IMR-90 (cell line): ENCODE results near the gene C11orf58. TPM values are rescaled to one million over a fixed set of nuclear protein-coding genes. Genes with fewer than 3 reads are reported as not detected.

Experiments
- ATAC-seq: fragments of 200-7000 bp; cut with Tn5 transposase; 2 replicates; pipeline ENCODE4 v1.9.1; 2020; ENCODE audit warnings: low read depth, mild to moderate bottlenecking, moderate library complexity
- BruUV-seq: library from RNA; stranded (reverse); fragments of 400-500 nt; replicated peaks from 2 replicates; lab custom pipeline; 2021; lab: Mats Ljungman, UMichigan
- CTCF ChIA-PET: fragments of 300-600 bp; formaldehyde crosslinking; extraction: SDS; loops from one replicate; lab custom pipeline; 2021; ENCODE audit warnings: antibody characterized with exemption; lab: Yijun Ruan, JAX
- POLR2A ChIA-PET: fragments of 300-600 bp; sonication (Branson Sonifier 250); formaldehyde crosslinking; loops from one replicate; lab custom pipeline; 2022; ENCODE audit warnings: antibody characterized with exemption; ENCODE audit not compliant: unreplicated experiment; lab: Charles Lee
- DNase-seq: peaks from one replicate; pipeline ENCODE4 v3.0.0; 2013
- H2AFZ ChIP-seq: replicated peaks from 2 replicates; pipeline ENCODE3; 2013; ENCODE audit warnings: low read length, mild to moderate bottlenecking; ENCODE audit not compliant: poor library complexity
- H2AK5ac ChIP-seq: 2 replicates; pipeline ENCODE4 v1.6.1; 2013; ENCODE audit warnings: low read depth, low read length, inconsistent platforms
- H2AK9ac ChIP-seq: replicated peaks from 2 replicates; pipeline ENCODE3; 2013; ENCODE audit warnings: mild to moderate bottlenecking, low read depth, low read length, moderate library complexity; ENCODE audit not compliant: poor library complexity
- H2BK120ac ChIP-seq: 2 replicates; pipeline ENCODE4 v1.6.1; 2013; ENCODE audit warnings: low read depth, low read length, inconsistent platforms
- H2BK15ac ChIP-seq: 3 replicates; pipeline ENCODE4 v1.6.1; 2013; ENCODE audit warnings: low read depth, low read length, inconsistent platforms
- H2BK20ac ChIP-seq: 2 replicates; pipeline ENCODE4 v1.6.1; 2013; ENCODE audit warnings: low read depth, mild to moderate bottlenecking, inconsistent platforms, low read length, moderate library complexity
- H2BK5ac ChIP-seq: 2 replicates; pipeline ENCODE4 v1.6.1; 2013; ENCODE audit warnings: mild to moderate bottlenecking, low read depth, low read length, inconsistent platforms; ENCODE audit not compliant: poor library complexity, severe bottlenecking
- H3K14ac ChIP-seq: replicated peaks from 2 replicates; pipeline ENCODE4 v1.6.1; 2013; ENCODE audit warnings: low read depth, low read length, inconsistent platforms
- H3K18ac ChIP-seq: 2 replicates; pipeline ENCODE4 v1.6.1; 2013; ENCODE audit warnings: low read depth, low read length, control low read depth
- H3K23ac ChIP-seq: 2 replicates; pipeline ENCODE4 v1.6.1; 2013; ENCODE audit warnings: low read depth, low read length, inconsistent platforms
- H3K27ac ChIP-seq: 2 replicates; pipeline ENCODE4 v1.5.1; 2013; ENCODE audit warnings: mild to moderate bottlenecking, control low read depth, low read length; ENCODE audit not compliant: insufficient read depth
- H3K27me3 ChIP-seq: 2 replicates; pipeline ENCODE4 v1.6.1; 2013; ENCODE audit warnings: low read length; ENCODE audit not compliant: control insufficient read depth, insufficient read depth
- H3K36me3 ChIP-seq: 2 replicates; pipeline ENCODE4 v1.6.1; 2013; ENCODE audit warnings: low read length, mixed read lengths; ENCODE audit not compliant: control insufficient read depth, insufficient read depth
- H3K4ac ChIP-seq: 2 replicates; pipeline ENCODE4 v1.6.1; 2013; ENCODE audit warnings: low read depth, low read length, inconsistent platforms
- H3K4me1 ChIP-seq: 2 replicates; pipeline ENCODE4 v1.6.1; 2013; ENCODE audit warnings: low read length, mixed read lengths; ENCODE audit not compliant: control insufficient read depth, insufficient read depth
- H3K4me2 ChIP-seq: 2 replicates; pipeline ENCODE4 v1.6.1; 2013; ENCODE audit warnings: low read depth, mild to moderate bottlenecking, control low read depth, low read length, moderate library complexity
- H3K4me3 ChIP-seq: 2 replicates; pipeline ENCODE4 v1.5.1; 2013; ENCODE audit warnings: low read depth, mild to moderate bottlenecking, control low read depth, low read length, moderate library complexity; ENCODE audit not compliant: insufficient read depth
- H3K56ac ChIP-seq: 2 replicates; pipeline ENCODE4 v1.6.1; 2013; ENCODE audit warnings: low read length, inconsistent platforms; ENCODE audit not compliant: insufficient read depth; ENCODE audit errors: extremely low read depth
- H3K79me1 ChIP-seq, 2 experiments: 2 replicates each; pipeline ENCODE4 v1.6.1; 2013; ENCODE audit warnings: low read length in 2 of 2, inconsistent platforms in 1 of 2, low read depth in 1 of 2
- H3K9ac ChIP-seq: 2 replicates; pipeline ENCODE4 v1.6.1; 2013; ENCODE audit warnings: low read depth, low read length, control low read depth
- H3K9me1 ChIP-seq: 2 replicates; pipeline ENCODE4 v1.6.1; 2013; ENCODE audit warnings: low read length, inconsistent platforms; ENCODE audit not compliant: insufficient read depth
- H3K9me3 ChIP-seq: 2 replicates; pipeline ENCODE4 v1.6.1; 2013; ENCODE audit warnings: low read length; ENCODE audit not compliant: control insufficient read depth, insufficient read depth
- H4K20me1 ChIP-seq: 2 replicates; pipeline ENCODE4 v1.6.1; 2013; ENCODE audit warnings: low read length, inconsistent platforms; ENCODE audit not compliant: insufficient read depth
- H4K5ac ChIP-seq: 2 replicates; pipeline ENCODE4 v1.6.1; 2013; ENCODE audit warnings: mild to moderate bottlenecking, low read depth, low read length, control low read depth
- H4K8ac ChIP-seq, 2 experiments: 2 replicates each; pipeline ENCODE4 v1.6.1; 2013; ENCODE audit warnings: low read depth in 2 of 2, low read length in 2 of 2, control low read depth in 1 of 2, inconsistent platforms in 1 of 2
- H4K91ac ChIP-seq: 2 replicates; pipeline ENCODE4 v1.6.1; 2013; ENCODE audit warnings: low read depth, low read length, inconsistent platforms; ENCODE audit not compliant: insufficient read depth
- BHLHE40 ChIP-seq: fragments of 150-350 bp; IDR thresholded peaks from 2 replicates; pipeline ENCODE4 v1.6.1; 2016; ENCODE audit warnings: mild to moderate bottlenecking, low read depth, low read length
- CEBPB ChIP-seq: IDR thresholded peaks from 2 replicates; pipeline ENCODE4 v1.6.1; 2012; ENCODE audit warnings: low read depth, low read length, improper control_type of control experiment
- CHD1 ChIP-seq: IDR thresholded peaks from 2 replicates; pipeline ENCODE4 v1.6.1; 2012; ENCODE audit warnings: low read depth, low read length, improper control_type of control experiment
- POLR2A ChIP-seq: IDR thresholded peaks from 2 replicates; pipeline ENCODE4 v1.6.1; 2012; ENCODE audit warnings: mild to moderate bottlenecking, low read depth, low read length
- RAD21 ChIP-seq: IDR thresholded peaks from 2 replicates; pipeline ENCODE4 v1.6.1; 2012; ENCODE audit warnings: low read length, improper control_type of control experiment
- RCOR1 ChIP-seq: IDR thresholded peaks from 2 replicates; pipeline ENCODE4 v1.6.1; 2012; ENCODE audit warnings: mild to moderate bottlenecking, low read length, improper control_type of control experiment; ENCODE audit not compliant: insufficient replicate concordance
- RFX5 ChIP-seq: IDR thresholded peaks from 2 replicates; pipeline ENCODE4 v1.8.0; 2012; ENCODE audit warnings: low read depth, mild to moderate bottlenecking, low read length, moderate library complexity
- WGBS, 2 experiments: methylation state at CpG; one replicate each; pipeline versions ENCODE4 v1.1.5 to v1.1.7; 2013; ENCODE audit warnings: missing lambda C conversion rate in 2 of 2; ENCODE audit not compliant: insufficient read length in 1 of 2; ENCODE audit errors: extremely low coverage in 2 of 2; 5-methylcytosine and 5-hydroxymethylcytosine counted together
- dilution Hi-C: fragments of 300-500 bp; cut with HindIII; formaldehyde crosslinking; loops from one replicate; pipeline ENCODE4 v1.14.3; 2018; ENCODE audit warnings: low sequenced_read_pairs; ENCODE audit not compliant: unreplicated experiment
- in situ Hi-C: fragments of 300-500 bp; cut with MboI; formaldehyde crosslinking; loops from 3 replicates; pipeline ENCODE4 v1.14.3; 2019; ENCODE audit warnings: low sequenced_read_pairs, inconsistent platforms, mixed read lengths
- intact Hi-C: fragments of 100-400 bp; cut with micrococcal nuclease; formaldehyde crosslinking; loops from 2 replicates; pipeline ENCODE4 v1.10.0; 2022
- polyA plus RNA-seq, 3 experiments: library from polyadenylated mRNA; depleted of rRNA; stranded (reverse); fragments of >200 nt; gene quantifications; 2 replicates each; pipeline ENCODE4 v1.2.3, GENCODE V29; 2012; ENCODE audit warnings: low replicate concordance in 1 of 3
- total RNA-seq: library from RNA; depleted of rRNA; stranded (reverse); fragments of >200 nt; gene quantifications from 2 replicates; pipeline ENCODE4 v1.2.3, GENCODE V29; 2012
- TF ChIP-seq, protein P1 (sequence below): conservative IDR thresholded peaks from 2 replicates; pipeline ENCODE4 v1.5.1; 2012; ENCODE audit warnings: mild to moderate bottlenecking, low read depth, low read length, improper control_type of control experiment
- TF ChIP-seq, protein P2 (sequence below): fragments of 150-350 bp; IDR thresholded peaks from 2 replicates; pipeline ENCODE4 v1.6.1; 2016; ENCODE audit warnings: low read depth, mild to moderate bottlenecking, low read length, moderate library complexity, borderline replicate concordance
- TF ChIP-seq, protein P3 (sequence below): fragments of 150-350 bp; IDR thresholded peaks from 2 replicates; pipeline ENCODE4 v1.6.1; 2017; ENCODE audit warnings: mild to moderate bottlenecking, antibody characterized with exemption, low read length, low read depth

Gene C11orf58
- total and polyA plus RNA-seq, 2 of the 4 experiments (the other 2 are of a cell fraction) = 53.8 to 67.8 TPM

DNA sequence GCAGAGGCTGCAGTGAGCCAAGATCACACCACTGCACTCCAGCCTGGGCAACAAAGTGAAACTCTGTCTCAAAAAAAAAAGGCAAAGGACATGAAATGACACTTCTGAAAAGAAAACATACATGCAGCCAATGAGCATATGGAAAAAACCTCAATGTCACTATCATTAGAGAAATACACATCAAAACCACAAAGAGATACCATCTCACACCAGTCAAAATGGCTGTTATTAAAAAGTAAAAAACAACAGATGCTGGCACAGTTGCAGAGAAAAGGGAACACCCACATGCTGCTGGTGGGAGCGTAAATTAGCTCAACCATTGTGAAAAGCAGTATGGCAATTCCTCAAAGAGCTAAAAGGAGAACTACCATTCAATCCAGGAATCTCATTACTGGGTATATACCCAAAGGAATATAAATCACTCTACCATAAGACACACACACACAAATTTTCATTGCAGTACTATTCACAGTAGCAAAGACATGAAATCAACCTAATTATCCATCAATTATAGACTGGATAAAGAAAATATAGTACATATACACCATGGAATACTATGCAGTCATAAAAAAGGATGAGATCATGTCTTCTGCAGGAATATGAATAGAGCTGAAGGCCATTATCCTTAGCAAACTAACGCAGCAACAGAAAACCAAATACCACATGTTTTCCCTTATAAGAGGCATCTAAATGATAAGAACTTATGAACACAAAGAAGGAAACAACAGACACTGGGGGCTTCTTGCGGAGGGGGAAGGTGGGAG lies 15.7 kb upstream of the C11orf58 start:
- no peaks in the 10 kb centered on the region for H3K36me3 ChIP-seq
- no peak overlapping the region for H3K4ac ChIP-seq
- no peaks in the 10 kb centered on the region for H4K20me1 ChIP-seq
- H2BK15ac ChIP-seq = no peak overlapping the region
- no peak overlapping the region for H3K18ac ChIP-seq
- WGBS, 2 experiments = no CpG with 5 or more reads among the region's 3 CpGs
- no peak overlapping the region for H3K56ac ChIP-seq
- no peak overlapping the region for H2BK120ac ChIP-seq
- intact Hi-C loops (no loop called here), in situ Hi-C loops (no loop called here), dilution Hi-C loops (no loop called here)
- no peak overlapping the region for H2AK9ac ChIP-seq
- no peaks in the 10 kb centered on the region for H3K4me1 ChIP-seq
- H2AK5ac ChIP-seq = no peak overlapping the region
- no peaks in the 10 kb centered on the region for H3K9me3 ChIP-seq
- H3K9me1 ChIP-seq = no peaks in the 10 kb centered on the region
- no TSS peak for BruUV-seq
- no peak overlapping the region for H4K5ac ChIP-seq
- H2AFZ ChIP-seq = no peak overlapping the region
- H4K8ac ChIP-seq = no peak overlapping the region
- H3K23ac ChIP-seq = no peak overlapping the region
- no peak overlapping the region for H2BK20ac ChIP-seq
- H2BK5ac ChIP-seq = no peak overlapping the region
- H3K4me3 ChIP-seq = no peak overlapping the region
- ChIA-PET POLR2A (no interaction called here), CTCF (no interaction called here)
- H3K79me1 ChIP-seq = no peaks in the 10 kb centered on the region
- no peak overlapping the region for H3K4me2 ChIP-seq
- DNase-seq (no peak), ATAC-seq (no peak)
- H3K9ac ChIP-seq = no peak overlapping the region
- H3K27ac ChIP-seq = no peak overlapping the region
- H4K91ac ChIP-seq = no peak overlapping the region
- TF ChIP-seq, protein P1, sequence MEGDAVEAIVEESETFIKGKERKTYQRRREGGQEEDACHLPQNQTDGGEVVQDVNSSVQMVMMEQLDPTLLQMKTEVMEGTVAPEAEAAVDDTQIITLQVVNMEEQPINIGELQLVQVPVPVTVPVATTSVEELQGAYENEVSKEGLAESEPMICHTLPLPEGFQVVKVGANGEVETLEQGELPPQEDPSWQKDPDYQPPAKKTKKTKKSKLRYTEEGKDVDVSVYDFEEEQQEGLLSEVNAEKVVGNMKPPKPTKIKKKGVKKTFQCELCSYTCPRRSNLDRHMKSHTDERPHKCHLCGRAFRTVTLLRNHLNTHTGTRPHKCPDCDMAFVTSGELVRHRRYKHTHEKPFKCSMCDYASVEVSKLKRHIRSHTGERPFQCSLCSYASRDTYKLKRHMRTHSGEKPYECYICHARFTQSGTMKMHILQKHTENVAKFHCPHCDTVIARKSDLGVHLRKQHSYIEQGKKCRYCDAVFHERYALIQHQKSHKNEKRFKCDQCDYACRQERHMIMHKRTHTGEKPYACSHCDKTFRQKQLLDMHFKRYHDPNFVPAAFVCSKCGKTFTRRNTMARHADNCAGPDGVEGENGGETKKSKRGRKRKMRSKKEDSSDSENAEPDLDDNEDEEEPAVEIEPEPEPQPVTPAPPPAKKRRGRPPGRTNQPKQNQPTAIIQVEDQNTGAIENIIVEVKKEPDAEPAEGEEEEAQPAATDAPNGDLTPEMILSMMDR = no peak
- TF ChIP-seq RAD21 (no peak), RCOR1 (no peak), CEBPB (no peak), RFX5 (no peak), POLR2A (no peak), CHD1 (no peak), BHLHE40 (no peak)
- TF ChIP-seq, protein P2, sequence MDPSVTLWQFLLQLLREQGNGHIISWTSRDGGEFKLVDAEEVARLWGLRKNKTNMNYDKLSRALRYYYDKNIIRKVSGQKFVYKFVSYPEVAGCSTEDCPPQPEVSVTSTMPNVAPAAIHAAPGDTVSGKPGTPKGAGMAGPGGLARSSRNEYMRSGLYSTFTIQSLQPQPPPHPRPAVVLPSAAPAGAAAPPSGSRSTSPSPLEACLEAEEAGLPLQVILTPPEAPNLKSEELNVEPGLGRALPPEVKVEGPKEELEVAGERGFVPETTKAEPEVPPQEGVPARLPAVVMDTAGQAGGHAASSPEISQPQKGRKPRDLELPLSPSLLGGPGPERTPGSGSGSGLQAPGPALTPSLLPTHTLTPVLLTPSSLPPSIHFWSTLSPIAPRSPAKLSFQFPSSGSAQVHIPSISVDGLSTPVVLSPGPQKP = no peak
- TF ChIP-seq, protein P3, sequence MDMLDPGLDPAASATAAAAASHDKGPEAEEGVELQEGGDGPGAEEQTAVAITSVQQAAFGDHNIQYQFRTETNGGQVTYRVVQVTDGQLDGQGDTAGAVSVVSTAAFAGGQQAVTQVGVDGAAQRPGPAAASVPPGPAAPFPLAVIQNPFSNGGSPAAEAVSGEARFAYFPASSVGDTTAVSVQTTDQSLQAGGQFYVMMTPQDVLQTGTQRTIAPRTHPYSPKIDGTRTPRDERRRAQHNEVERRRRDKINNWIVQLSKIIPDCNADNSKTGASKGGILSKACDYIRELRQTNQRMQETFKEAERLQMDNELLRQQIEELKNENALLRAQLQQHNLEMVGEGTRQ = no peak
- H3K14ac ChIP-seq = no peak overlapping the region
- H3K27me3 ChIP-seq = no peaks in the 10 kb centered on the region
